Stimulated activated CD8-positive, alpha-beta memory T cell treated with anti-CD3 and anti-CD28 coated beads, Interleukin-7, amount 100 ng/mL, for 4 hours (primary cell): ENCODE results near the gene SHF.
"Not testable (repeated sequence)": the region's sequence is repeated elsewhere in the genome, so short reads cannot be mapped to it uniquely, and the experiment has no call there.

Experiments used
- DNase-seq, 2 donors: peaks; one replicate each; pipeline ENCODE4 v3.0.0-alpha.2; 2020; ENCODE audit warnings: low read depth in 2 of 2

SHF gene, protein sequence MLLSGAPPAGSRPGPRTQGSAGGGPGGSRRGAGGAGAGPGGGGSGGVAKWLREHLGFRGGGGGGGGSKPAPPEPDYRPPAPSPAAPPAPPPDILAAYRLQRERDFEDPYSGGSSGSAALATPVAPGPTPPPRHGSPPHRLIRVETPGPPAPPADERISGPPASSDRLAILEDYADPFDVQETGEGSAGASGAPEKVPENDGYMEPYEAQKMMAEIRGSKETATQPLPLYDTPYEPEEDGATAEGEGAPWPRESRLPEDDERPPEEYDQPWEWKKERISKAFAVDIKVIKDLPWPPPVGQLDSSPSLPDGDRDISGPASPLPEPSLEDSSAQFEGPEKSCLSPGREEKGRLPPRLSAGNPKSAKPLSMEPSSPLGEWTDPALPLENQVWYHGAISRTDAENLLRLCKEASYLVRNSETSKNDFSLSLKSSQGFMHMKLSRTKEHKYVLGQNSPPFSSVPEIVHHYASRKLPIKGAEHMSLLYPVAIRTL

GRCh38 chr15:45187894-45188830 lies at the start of gene SHF:
TSS of gene SHF (minus strand) at chr15:45187966. CDS start at chr15:45187951, 15 bp downstream.
- peak; percentile 78 to 83 for DNase-seq

GRCh38 chr15:45236806-45237205 lies 49.0 kb upstream of the SHF start:
- DNase-seq: not testable (repeated sequence)

- DNase-seq: no peak
Observed at GRCh38 chr15:45234562-45235235, 46.9 kb upstream of the SHF start.

GRCh38 chr15:45231864-45232562 lies 44.2 kb upstream of the SHF start:
- DNase-seq: no peak

DNA sequence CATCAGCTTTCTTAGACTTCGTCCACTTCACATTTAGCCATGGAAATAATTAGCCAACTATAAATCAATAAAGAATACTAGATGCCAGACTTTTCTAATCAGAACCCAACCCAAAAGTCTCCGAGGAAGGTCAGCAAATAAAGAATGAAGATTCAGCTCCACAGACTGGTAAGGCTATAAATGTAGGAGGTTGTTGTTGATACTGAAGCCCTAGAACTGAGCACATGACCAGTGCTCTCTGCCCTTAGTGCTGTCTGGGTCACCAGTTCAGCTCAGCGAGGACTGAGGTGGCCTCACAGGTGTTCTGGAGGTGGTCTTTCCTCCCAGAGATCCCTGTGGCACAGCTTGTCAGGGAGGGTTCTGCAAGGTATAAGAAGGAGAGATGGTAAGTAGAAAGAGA lies 43.4 kb upstream of the SHF start:
- no peak for DNase-seq

- no peak for DNase-seq
Observed at GRCh38 chr15:45230245-45230965, 42.6 kb upstream of the SHF start.

GRCh38 chr15:45228931-45229330 lies 41.2 kb upstream of the SHF start:
- no peak for DNase-seq

- no peak for DNase-seq
Observed at GRCh38 chr15:45225506-45226273, 37.9 kb upstream of the SHF start.

DNA sequence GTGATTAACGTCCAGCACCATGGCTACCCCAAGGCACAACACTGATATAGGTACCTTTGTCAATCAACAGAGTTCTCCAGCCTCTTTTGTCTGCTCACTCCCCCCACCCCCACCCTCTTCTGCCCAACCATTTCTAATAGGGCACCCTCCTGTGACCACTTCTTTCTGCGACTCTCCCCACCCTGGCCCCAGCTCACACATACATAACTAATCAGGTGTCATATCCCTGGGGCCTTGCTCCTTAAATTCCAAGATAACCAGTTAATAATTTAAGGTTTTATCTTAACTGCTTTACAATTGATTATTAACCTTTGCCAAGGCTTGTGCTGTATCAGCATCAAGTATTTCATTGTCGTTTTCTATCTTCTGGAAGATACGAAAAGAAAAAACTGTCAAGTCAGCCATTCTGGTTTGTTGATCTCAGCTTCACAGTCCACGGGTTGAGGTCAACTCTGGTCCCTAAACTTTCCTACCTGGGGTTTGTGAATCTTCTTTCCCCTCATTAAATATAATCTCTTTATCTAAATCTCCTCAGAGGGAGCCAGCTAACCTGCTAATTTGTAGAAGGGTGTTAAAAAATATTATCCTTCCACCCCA lies 37.0 kb upstream of the SHF start:
- DNase-seq: no peak

DNA sequence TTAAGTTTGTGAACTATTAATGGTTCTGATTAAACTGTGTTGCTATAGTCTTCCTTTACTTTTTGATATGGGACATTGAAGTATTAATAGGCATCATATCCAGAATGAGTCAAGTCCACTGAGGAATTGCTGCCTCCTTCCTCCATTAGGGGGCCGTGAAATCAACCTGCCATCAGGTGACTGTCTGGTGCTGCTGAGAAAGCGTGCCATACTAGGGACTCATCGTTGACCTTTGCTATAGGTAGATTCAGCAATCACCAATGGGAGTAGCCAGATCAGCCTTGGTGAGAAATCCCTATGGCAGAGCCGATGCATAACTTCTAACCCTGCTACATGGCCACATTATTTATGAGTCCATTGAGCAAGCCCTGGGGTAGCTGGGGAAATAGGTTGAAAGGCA lies 34.2 kb upstream of the SHF start:
- no peak for DNase-seq

- no peak for DNase-seq
Observed at GRCh38 chr15:45221053-45221599, 33.4 kb upstream of the SHF start.

DNA sequence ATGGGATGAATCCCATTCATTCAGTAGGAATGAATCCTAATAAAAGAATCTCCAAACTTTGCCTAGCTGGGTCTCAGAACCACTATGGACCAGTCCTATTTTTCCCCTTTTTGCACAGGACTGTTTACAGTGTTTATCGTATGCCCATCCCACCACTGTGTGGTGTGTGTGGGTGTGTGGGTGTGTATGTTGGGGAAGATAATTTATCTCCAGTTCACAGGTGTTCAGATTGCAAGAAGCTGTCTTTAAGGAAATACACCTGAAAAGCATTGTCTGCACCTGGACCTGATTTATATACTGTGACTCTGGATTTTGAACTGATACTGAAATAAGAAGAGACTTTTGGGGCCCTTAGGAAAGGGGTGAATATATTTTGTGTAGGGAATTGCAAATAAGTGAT lies 24.7 kb upstream of the SHF start:
- no peak for DNase-seq

DNA sequence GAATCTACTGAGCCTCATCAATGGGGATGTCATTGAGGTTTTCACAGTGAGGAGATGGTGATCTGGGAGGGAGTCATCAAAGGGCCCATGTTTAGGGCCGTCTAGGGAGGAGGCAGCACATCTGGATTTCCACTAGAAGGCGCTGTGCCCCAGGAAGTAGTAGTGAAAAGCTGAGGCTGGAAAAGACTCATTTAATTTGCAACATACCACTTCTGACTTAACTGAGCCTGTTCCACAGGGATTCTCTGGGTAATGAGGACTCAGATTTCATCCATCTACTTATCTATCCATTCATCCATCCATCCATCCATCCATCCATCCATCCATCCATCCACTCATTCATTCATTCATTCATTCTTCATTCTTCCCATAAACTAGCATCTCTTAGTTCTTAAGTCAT lies 17.4 kb upstream of the SHF start:
- DNase-seq: peak in 1 of 2 donors; percentile 37

DNA sequence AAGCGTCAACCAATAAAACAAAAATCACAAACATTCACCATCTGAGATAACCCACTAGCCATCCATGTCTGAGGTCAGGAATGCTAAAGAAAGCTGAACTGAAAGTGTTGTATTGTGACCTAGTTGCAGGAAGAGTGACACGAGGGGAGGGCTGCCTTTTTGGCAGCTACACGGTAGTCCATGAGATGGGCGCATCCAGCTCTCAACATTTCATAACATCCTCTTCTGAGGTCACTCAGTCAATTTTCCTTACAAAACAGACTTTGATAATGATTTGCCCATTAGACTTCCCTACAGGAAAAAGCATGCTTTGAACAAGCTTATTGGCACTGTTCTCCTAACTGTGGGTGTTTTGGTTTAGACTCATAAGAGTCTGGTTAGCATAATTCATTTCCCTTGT lies 15.4 kb upstream of the SHF start:
- DNase-seq: no peak

- DNase-seq: no peak
Observed at GRCh38 chr15:45201869-45202268, 14.1 kb upstream of the SHF start.

DNA sequence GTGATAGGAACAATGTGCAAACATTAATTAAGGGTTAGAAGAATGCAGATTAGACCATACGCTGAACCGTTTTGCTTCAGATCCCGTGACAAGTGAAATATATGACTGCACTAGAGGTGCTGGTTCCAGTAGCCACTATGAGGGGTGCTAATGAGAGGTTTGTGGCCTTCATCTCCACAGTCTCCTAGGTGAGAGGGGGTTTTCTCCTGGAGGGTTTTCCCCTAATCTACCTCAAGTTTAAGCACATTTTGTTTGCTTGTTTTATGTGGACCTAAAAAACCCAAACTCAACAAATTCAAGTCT lies 13.7 kb upstream of the SHF start:
- DNase-seq: no peak

DNA sequence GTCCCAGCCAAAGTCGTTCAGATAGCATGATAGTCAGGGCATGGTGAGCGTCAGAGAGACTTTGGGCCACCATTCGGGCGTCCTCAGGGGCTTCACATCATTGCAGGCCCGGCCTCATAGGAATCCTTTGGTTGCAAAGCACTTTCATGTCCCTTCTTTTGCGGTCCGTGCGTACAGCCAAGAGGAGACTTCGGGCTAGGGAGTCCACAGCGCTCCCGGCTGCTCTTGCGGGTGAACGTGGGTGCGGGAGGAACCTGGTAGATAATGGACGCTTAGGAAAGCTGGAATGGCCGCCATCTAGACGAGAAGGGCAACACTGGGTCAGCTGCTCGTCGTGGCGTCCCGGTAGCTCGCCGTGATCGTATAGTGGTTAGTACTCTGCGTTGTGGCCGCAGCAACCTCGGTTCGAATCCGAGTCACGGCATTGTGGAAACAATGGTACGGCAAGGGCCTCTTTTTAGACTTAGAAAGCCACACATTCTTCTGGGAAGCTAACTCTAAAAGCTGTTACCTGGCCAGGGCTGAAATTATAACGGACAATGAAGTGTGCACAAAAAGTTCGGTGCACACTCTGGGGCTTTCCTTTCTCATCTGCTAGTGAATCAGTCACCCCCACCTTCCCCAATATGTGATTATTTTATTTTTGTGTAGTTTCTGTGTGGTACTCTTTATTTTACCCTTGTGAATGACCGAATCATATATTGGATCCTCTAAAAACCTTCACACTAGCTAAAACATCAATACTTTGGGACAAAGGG lies 13.2 kb upstream of the SHF start:
- peak; percentile 59 to 61 for DNase-seq

DNA sequence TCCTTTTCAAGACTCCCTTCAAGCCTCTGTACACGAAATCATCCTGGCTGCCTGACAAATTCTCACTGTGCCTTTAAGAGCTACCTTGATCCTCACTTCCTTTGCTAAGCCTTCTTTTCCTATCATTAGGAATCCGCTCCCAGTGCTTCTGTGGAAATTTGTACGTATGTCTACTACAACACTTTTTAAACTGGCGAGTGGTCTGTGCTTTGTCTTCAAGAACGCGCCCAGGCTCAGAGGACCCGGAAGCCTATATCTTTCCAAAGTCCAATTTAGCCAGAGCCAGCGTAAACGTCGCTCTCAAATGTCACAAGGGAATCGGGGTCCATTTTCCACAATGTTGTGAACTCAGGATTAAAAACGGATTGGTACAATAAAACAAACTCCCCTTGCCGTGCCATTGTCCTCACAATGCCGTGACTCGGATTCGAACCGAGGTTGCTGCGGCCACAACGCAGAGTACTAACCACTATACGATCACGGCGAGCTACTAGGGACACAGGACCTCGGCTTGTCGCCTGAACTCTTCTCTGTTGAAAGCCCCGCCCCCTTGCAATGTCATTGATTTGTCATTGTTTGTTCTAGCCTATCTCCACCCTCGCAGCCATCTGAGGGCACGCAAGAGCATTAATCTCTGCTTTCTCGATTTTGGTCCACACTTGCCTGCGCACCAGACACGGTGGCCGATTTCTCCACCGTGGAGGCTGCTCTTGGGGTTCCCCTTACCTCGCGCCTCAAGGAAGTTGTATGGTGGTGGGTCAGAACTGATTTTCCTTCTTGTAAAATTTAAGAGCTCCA lies 12.4 kb upstream of the SHF start:
- DNase-seq: peak; percentile 89 to 96
